ENCODE results near the gene NTN1. TPM values are rescaled to one million over a fixed set of nuclear protein-coding genes. Genes with fewer than 3 reads are reported as not detected.

NTN1 gene
- total RNA-seq, 1 experiment from 2014 or later = 1.2 TPM

- Histone ChIP-seq H3K4ac (ENCODE audit: low read depth, low read length) (no peak overlapping the region), H3K18ac (ENCODE audit: insufficient read length, low read depth, low read length) (no peak overlapping the region), H4K91ac (ENCODE audit: insufficient read length, low read depth, low read length) (no peak overlapping the region), H2BK5ac (ENCODE audit: insufficient read length, low read length) (no peak overlapping the region), H3K23me2 (ENCODE audit: insufficient read length, low read depth, low read length, poor library complexity, severe bottlenecking) (no peaks in the 10 kb centered on the region), H3K23ac (ENCODE audit: insufficient read length, low read depth, low read length) (no peak overlapping the region), H3K4me1 (ENCODE audit: insufficient read depth, low read length) (no peaks in the 10 kb centered on the region), H3K9me3 (ENCODE audit: control insufficient read depth, low read depth, low read length) (no peaks in the 10 kb centered on the region), H2BK120ac (ENCODE audit: low read depth, low read length, poor library complexity, severe bottlenecking) (no peak overlapping the region), H4K5ac (ENCODE audit: insufficient read length, low read depth, low read length) (no peak overlapping the region), H4K8ac (replicated peaks; ENCODE audit: insufficient read length, low read depth, low read length) (no peak overlapping the region), H3K79me1 (ENCODE audit: insufficient read depth, low read depth, low read length, poor library complexity, severe bottlenecking) (no peaks in the 10 kb centered on the region), H3K4me2 (ENCODE audit: insufficient read depth, insufficient read length, low read length) (no peak overlapping the region), H3K79me2 (ENCODE audit: insufficient read depth, low read length) (no peaks in the 10 kb centered on the region), H2BK20ac (ENCODE audit: low read depth, low read length, poor library complexity, severe bottlenecking) (no peak overlapping the region), H3K27ac (ENCODE audit: insufficient read length, low read depth, low read length) (no peak overlapping the region), H3K9ac (ENCODE audit: extremely low read depth, insufficient read length, low read length) (no peak overlapping the region), H2BK12ac (ENCODE audit: insufficient read length, low read depth, low read length) (no peak overlapping the region), H3K27me3 (ENCODE audit: insufficient read depth, low read length) (no peaks in the 10 kb centered on the region), H4K20me1 (ENCODE audit: control insufficient read depth, insufficient read depth, insufficient read length) (no peaks in the 10 kb centered on the region), H3K14ac (ENCODE audit: insufficient read depth, low read length) (no peak overlapping the region; the same call in 1 of the 2 replicates), H2AK5ac (ENCODE audit: insufficient read length, low read length) (no peak overlapping the region), H2AFZ (ENCODE audit: low read length) (no peak overlapping the region), H2BK15ac (ENCODE audit: low read depth, low read length) (no peak overlapping the region), H3T11ph (ENCODE audit: low read length) (no peak overlapping the region), H3K56ac (ENCODE audit: insufficient read length, low read depth, low read length) (no peak overlapping the region)
- peak; percentile 25 for DNase-seq
- no CpG with 5 or more reads among the region's 14 CpGs for WGBS (ENCODE audit: extremely low coverage, insufficient read length, low lambda C conversion rate)
- no peak overlapping the region for H3K4me3 Mint-ChIP-seq
- peaks cover 6% of the 10 kb centered on the region for H3K27me3 Mint-ChIP-seq (ENCODE audit: low read depth)
- no peaks in the 10 kb centered on the region for H3K36me3 Mint-ChIP-seq (ENCODE audit: insufficient read depth in 1 of 3, low read depth in 3 of 3)
- no peak overlapping the region; a peak in 1 of 7 replicates for H3K27ac Mint-ChIP-seq
- peaks cover 4 to 14% of the 10 kb centered on the region in 2 experiments; a peak in 2 of 4 replicates for H3K4me1 Mint-ChIP-seq
- peaks cover 0 to 5% of the 10 kb centered on the region in 2 experiments; a peak in 1 of 5 replicates for H3K9me3 Mint-ChIP-seq
- TF ChIP-seq, protein P1, sequence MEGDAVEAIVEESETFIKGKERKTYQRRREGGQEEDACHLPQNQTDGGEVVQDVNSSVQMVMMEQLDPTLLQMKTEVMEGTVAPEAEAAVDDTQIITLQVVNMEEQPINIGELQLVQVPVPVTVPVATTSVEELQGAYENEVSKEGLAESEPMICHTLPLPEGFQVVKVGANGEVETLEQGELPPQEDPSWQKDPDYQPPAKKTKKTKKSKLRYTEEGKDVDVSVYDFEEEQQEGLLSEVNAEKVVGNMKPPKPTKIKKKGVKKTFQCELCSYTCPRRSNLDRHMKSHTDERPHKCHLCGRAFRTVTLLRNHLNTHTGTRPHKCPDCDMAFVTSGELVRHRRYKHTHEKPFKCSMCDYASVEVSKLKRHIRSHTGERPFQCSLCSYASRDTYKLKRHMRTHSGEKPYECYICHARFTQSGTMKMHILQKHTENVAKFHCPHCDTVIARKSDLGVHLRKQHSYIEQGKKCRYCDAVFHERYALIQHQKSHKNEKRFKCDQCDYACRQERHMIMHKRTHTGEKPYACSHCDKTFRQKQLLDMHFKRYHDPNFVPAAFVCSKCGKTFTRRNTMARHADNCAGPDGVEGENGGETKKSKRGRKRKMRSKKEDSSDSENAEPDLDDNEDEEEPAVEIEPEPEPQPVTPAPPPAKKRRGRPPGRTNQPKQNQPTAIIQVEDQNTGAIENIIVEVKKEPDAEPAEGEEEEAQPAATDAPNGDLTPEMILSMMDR (conservative IDR thresholded peaks at IDR 0.05) = no peak
These were observed 184.5 kb downstream of the NTN1 start for GRCh38 chr17:9205520-9206409.
